HPDE6-E6E7 (cell line): ENCODE measurements around the gene KANSL1.

ENCODE experiments used
- DNase-seq: peaks from one replicate; pipeline ENCODE4 v3.0.0; 2011; ENCODE audit warnings: missing footprints; ENCODE audit errors: extremely low spot score

KANSL1 gene

DNA sequence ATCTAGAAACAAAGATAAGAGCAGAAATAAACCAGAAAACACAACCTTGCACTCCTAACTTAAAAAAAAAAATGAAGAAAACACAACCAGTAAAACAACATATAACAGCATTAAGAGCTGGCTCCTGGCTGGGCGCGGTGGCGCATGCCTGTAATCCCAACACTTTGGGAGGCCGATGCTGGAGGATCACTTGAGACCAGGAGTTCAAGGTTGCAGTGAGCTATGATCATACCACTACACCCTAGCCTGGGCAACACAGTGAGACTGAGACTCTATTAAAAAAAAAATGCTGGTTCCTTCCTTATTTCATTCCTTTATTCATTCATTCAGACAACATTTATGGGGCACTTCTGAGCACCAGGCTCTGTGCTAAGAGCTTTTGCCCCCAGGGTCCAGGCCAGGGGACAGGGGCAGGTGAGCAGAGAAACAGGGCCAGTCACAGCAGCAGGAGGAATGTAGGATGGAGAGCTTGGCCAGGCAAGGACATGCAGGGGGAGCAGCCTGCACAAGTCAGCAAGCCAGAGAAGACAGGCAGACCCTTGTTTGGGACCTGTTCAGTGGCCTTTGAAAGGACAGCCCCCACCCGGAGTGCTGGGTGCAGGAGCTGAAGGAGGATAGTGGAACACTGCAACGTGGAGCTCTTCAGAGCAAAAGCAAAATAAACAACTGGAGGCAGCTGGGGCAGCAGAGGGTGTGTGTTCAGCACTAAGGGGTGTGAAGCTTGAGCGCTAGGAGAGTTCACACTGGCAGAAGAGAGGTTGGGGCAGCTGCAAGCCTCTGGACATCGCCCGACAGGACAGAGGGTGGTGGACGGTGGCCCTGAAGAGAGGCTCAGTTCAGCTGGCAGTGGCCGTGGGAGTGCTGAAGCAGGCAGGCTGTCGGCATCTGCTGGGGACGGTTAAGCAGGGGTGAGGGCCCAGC, 191.6 kb downstream of the KANSL1 start:
- no peak for DNase-seq

DNA sequence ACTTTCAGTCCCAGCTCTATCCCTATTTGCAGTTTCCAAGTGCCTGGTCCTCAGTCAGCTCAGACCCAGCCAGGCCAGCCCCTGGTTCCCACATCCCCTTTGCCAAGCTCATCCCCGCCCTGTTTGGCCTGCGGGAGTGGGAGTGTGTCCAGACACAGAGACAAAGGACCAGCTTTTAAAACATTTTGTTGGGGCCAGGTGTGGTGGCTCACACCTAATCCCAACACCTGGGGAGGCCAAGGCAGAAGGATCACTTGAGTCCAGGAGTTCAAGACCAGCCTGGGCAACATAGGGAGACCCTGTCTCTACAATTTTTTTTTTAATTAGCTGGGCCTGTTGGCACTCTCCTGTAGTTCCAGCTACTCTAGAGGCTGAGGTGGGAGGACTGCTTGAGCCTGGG, 192.5 kb downstream of the KANSL1 start:
- no peak for DNase-seq

DNA sequence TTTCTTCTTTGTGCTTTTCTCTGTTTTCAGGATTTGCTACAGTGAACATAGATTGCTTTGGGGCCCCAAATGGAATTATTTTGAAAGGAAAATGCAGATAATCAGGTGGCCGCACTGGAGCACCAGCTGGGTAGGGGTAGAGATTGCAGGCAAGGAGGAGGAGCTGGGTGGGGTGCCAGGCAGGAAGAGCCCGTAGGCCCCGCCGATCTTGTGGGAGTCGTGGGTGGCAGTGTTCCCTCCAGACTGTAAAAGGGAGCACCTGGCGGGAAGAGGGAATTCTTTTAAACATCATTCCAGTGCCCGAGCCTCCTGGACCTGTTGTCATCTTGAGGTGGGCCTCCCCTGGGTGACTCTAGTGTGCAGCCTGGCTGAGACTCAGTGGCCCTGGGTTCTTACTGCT, 192.9 kb downstream of the KANSL1 start:
- DNase-seq = no peak

DNA sequence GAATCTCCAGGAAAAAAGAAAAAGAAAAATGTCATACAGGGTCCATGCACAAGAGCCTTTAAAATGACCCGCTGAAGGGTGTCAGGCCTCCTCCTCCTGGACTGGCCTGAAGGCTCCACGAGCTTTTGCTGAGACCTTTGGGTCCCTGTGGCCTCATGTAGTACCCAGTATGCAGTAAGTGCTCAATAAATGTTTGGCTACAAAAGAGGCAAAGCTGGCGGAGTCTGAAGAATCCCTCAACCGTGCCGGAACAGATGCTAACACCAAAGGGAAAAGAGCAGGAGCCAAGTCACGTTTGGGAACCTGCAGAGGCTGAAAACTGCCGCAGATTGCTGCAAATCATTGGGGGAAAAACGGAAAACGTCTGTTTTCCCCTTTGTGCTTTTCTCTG, 193.3 kb downstream of the KANSL1 start:
- no peak for DNase-seq

DNA sequence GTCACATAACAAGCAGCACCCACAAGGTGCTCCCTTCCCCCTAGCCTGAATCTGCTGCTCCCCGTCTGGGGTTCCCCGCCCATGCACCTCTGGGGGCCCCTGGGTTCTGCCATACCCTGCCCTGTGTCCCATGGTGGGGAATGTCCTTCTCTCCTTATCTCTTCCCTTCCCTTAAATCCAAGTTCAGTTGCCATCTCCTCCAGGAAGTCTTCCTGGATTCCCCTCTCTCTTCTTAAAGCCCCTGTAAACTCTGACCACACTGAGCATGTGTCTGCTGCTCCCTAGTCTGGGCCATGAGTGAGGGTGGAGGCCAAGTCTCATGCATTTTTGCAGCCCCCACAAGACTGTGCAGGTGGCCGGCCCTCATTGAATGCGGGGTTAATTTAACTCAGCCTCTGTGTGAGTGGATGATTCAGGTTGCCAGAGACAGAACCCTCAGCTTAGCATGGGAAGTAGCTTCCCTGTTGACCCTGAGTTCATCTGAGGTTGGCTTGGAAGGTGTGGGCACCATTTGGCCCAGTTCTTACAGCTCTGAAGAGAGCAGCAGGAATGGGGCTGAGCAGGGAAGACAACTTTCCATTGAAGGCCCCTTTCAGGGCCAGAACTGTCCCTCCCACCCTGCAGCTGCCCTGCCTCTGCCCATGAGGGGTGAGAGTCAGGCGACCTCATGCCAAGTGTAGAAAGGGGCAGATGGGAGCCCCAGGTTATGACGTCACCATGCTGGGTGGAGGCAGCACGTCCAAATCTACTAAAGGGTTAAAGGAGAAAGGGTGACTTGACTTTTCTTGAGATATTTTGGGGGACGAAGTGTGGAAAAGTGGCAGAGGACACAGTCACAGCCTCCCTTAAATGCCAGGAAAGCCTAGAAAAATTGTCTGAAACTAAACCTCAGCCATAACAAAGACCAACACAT, 194.0 kb downstream of the KANSL1 start, which contains the start of gene STH:
Gene STH (plus strand): TSS at position 264 of the 913 bp plus-strand sequence. CDS start 30 bp downstream, at position 294.
- no peak for DNase-seq

DNA sequence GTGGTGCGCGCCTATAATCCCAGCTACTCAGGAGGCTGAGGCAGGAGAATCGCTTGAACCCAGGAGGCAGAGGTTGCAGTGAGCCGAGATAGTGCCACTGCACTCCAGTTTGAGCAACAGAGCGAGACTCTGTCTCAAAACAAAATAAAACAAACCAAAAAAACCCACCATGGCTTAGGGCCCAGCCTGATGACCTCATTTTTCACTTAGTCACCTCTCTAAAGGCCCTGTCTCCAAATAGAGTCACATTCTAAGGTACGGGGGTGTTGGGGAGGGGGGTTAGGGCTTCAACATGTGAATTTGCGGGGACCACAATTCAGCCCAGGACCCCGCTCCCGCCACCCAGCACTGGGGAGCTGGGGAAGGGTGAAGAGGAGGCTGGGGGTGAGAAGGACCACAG, 195.6 kb downstream of the KANSL1 start:
- no peak for DNase-seq

DNA sequence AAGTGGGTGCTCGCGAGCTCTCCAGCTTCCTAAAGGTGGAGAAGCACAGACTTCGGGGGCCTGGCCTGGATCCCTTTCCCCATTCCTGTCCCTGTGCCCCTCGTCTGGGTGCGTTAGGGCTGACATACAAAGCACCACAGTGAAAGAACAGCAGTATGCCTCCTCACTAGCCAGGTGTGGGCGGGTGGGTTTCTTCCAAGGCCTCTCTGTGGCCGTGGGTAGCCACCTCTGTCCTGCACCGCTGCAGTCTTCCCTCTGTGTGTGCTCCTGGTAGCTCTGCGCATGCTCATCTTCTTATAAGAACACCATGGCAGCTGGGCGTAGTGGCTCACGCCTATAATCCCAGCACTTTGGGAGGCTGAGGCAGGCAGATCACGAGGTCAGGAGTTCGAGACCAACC, 196.1 kb downstream of the KANSL1 start:
- DNase-seq = no peak

DNA sequence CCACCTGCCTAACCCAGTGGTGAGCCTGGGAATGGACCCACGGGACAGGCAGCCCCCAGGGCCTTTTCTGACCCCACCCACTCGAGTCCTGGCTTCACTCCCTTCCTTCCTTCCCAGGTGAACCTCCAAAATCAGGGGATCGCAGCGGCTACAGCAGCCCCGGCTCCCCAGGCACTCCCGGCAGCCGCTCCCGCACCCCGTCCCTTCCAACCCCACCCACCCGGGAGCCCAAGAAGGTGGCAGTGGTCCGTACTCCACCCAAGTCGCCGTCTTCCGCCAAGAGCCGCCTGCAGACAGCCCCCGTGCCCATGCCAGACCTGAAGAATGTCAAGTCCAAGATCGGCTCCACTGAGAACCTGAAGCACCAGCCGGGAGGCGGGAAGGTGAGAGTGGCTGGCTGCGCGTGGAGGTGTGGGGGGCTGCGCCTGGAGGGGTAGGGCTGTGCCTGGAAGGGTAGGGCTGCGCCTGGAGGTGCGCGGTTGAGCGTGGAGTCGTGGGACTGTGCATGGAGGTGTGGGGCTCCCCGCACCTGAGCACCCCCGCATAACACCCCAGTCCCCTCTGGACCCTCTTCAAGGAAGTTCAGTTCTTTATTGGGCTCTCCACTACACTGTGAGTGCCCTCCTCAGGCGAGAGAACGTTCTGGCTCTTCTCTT, 196.8 kb downstream of the KANSL1 start:
- no peak for DNase-seq

DNA sequence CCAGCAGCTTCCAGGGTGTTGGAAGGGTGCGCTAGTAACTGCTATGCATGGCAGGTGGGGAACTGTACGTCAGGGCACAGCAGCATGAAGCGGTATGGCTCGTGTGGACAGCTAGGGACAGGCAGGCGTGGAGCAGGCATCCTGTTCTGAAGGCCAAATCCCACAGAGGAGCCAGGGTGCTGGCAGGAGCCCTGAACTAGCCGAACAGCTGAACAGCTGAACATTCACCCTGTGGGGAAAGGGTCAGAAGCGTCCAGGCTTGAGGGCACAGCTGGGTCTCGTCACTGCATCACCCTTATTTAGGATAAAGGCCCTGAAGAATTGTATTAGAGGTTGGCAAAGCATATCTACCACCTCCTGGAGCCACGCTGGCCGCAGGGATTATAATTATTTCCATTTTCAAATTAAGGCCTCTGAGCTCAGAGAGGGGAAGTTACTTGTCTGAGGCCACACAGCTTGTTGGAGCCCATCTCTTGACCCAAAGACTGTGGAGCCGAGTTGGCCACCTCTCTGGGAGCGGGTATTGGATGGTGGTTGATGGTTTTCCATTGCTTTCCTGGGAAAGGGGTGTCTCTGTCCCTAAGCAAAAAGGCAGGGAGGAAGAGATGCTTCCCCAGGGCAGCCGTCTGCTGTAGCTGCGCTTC, 197.5 kb downstream of the KANSL1 start:
- DNase-seq = no peak

DNA sequence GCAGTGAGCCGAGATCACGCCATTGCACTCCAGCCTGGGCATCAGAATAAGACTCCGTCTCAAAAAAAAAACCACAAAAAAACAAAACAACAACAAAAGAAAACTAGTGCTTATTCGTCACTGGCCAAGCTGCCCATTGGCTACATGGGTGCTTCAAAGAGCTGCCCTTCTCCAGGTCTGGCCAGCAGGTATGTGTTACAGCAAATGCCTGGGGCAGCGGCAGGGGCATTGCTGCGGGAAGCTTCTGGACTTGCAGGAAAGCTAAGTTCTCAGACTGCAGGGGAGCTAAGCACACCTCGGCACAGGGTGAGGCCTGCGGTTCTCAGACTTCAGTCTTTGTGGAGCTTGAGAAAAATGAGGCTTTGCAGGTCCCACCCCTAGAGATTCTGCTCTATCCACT, 198.2 kb downstream of the KANSL1 start:
- DNase-seq = no peak

DNA sequence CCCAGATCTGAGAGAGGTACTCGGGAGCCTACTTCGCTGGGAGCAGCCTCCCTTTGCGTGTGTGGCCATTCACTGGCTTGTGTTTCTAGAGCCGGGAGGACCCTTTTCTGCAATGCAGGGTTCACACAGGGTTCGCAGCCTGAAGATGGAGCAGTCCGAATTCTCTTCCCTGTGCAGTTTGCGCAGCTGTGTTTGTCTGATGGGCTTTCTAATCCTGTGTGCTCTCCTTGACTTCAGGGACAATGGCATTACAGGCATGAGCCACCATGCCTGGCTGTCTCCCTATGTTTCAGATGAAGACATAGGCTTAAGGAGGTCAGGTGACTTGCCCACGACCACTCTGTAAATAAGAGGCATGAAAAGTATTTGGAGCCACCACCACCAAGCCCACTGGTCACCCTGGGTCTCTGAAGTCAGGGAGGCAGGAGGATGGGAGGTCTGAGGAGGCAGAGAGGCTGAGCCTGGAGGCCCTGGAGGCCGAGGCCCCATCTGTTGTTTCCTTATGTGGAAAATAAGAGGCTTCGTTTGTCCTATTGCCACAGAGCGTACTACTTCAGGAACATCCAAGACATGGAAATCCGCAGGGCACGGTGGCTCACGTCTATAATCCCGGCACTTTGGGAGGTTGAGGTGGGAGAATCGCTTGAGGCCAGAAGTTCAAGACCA, 199.1 kb downstream of the KANSL1 start:
- DNase-seq = no peak

DNA sequence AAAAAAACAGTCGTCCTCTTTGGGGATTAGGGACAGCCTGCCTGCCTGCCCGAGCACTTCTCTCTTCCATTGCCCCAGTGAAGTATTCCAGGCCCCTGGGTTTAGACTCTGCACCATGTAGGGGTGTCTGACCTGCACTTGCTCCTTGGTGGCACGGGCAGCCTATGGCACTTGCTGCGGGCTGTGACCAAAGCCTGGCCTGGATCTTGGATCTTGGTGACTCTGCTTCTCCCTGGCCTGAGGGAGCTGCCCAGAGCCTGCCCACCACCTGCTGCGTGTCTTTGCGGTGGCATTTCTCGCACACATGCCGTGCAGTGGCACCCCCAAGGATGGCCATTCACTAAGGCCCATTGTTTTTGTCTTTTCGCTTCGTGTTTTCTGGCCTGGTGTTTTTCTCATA, 200.3 kb downstream of the KANSL1 start:
- DNase-seq = no peak

DNA sequence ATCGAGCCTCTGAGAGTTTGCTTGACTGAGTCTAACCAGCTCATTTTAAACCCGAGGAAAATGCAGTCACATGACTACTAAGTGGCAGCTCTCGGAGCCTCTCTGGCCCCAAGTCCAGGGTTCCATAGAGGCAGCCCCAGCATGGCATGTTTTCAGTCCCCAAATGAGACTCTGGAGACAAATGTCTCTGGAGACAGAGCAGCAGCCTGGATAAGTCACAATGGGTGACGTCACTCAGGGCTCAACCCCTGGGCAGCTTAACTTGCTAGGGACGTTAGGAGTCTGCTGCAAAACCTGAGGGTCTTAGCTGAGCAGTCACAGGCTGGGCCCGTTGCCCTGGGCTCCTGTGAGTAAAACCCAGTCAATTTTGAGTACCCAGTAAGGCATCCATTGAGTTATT, 201.1 kb downstream of the KANSL1 start:
- no peak for DNase-seq

DNA sequence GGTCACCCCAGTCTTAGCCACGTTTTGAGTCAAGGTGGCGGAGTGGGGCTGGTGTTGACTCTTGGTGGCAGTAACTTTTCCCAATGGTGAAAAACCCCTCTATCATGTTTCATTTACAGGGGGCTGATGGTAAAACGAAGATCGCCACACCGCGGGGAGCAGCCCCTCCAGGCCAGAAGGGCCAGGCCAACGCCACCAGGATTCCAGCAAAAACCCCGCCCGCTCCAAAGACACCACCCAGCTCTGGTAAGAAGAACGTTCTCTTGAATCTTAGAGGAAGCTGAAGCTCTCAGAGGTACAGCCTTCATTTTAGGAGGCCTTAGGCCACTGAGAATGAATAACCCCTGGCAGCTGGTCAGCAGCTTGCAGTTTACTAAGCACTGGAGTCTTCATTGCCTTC, 201.9 kb downstream of the KANSL1 start:
- no peak for DNase-seq

DNA sequence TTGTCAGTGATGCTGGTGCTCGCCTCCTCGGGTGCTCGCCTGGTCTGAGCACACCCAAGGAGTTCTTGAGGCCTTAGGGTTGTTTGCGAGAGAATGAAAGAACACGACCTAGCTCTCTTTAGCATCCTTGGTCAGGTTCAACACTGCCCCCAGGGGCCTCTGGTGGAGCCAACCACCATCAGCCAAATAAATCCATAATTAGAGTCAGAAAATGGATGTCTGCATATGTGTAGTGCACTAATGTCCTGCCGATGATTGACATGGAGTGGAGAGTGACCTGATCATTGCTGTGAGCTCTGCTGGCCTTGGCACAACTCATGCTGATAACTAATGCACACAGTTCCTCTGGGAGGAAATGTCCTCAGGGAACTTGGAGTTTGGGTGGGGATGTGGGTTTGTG, 202.3 kb downstream of the KANSL1 start:
- DNase-seq = no peak

DNA sequence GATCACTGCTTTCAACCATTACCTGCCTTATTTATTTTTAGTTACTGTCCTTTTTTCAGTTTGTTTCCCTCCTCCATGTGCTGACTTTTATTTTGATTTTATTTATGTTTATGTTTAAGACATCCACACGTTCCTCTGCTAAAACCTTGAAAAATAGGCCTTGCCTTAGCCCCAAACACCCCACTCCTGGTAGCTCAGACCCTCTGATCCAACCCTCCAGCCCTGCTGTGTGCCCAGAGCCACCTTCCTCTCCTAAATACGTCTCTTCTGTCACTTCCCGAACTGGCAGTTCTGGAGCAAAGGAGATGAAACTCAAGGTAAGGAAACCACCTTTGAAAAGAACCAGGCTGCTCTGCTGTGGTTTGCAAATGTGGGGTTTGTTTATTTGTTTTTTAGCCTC, 203.5 kb downstream of the KANSL1 start:
- DNase-seq = no peak

DNA sequence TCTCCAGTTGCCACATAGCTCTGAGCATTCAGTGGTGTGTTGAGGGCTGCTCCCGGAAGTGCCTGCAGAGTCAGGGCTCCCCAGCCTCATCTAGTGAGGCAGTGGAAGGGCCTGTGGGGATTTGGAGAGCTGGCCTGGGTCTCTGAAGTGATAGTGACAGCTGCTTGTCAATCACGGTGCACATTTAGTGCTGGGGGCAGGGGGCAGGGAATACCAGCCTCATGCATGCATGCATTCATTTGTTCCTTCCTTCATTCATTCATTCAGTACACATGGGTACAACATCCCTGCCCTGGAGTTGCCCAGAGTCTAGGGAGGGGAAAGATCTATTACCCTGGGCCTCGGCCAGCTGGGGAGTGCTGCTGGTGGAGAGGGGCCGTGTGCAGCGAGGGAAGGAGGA, 205.5 kb downstream of the KANSL1 start:
- DNase-seq = no peak

DNA sequence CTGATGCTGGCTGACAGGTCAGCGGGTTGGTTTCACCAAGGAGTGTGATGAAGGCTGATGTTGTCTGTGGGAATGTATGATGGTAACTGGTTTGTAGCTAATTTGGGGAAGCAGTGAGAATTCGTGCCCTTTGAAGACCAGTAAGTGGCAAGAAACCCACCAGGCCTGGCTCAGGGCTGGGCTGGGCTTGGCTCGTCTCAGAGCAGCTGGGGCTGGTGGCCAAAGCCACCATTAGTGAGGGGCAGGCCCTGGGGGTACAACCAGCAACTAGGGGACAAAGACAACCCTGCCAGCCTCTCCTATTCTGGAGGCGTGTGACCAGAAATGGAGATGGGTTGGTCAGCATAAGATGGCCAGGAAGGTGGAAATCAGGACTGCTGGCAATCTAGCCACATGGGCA, 207.2 kb downstream of the KANSL1 start:
- no peak for DNase-seq

DNA sequence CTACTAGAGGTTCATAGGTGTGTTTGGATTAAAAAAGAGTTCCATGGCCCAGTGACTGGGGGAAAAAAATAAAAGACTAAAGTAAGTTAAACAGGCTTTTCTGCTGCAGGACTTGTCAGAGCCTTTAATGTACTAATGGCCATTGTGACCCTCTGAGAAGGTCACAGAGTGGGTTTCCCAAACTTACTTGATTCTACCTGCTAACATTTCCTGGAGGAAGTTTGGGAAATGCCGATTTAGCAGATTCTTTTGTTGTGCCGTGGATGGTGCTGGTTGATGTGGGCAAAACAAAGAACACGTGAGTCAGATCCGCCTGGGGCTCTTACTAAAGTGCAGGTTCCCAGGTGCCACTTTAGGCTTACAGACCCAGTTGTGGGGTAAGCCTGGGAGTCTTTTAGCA, 207.8 kb downstream of the KANSL1 start:
- no peak for DNase-seq

DNA sequence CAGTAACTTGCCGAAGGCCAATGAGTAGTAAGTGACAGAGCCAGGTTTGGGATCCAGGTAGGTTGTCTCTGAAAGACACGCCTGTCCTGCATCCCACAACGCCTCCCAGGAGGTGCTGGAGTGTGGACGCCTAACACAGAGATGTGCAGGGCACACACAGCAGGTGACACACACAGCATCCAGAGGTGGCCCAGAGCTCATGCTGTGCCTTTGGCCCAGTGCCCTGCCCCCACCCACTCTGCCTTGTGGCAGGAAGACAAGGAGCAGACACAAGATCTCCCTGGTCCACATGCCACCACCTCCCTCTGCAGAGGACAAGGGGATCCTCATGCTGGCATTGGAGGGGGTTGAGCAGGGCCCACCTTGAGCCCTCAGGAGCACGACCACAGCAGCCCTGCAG, 208.9 kb downstream of the KANSL1 start:
- DNase-seq = no peak
